Measurements from ENCODE around the gene APC2. TPM values are rescaled to one million over a fixed set of nuclear protein-coding genes. Genes with fewer than 3 reads are reported as not detected.

APC2 gene
- total RNA-seq, 1 experiment from 2014 or later, result 1.4 TPM

- peaks cover 2% of the 10 kb centered on the region; the same call in 1 of the 2 replicates for H3K4me1 Mint-ChIP-seq
- ChIA-PET CTCF (interaction anchor here (0.9 to 5.0 kb wide), 17 partner anchors 8 to 360 kb away, joined by 3 to 76 read pairs (median 7); partner anchors contain the start of gene REEP6), POLR2A (interaction anchor here (1.7 kb wide), 1 partner anchor 11 kb away, joined by 10 read pairs; no protein-coding TSS in a partner anchor)
- no peaks in the 10 kb centered on the region for H3K9me3 Mint-ChIP-seq
- H3K27me3 Mint-ChIP-seq (ENCODE audit: low read depth), result peaks cover 71% of the 10 kb centered on the region
- no peaks in the 10 kb centered on the region for H3K36me3 Mint-ChIP-seq
- TF ChIP-seq, protein P1, sequence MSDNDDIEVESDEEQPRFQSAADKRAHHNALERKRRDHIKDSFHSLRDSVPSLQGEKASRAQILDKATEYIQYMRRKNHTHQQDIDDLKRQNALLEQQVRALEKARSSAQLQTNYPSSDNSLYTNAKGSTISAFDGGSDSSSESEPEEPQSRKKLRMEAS (CRISPR knock-in tag; IDR thresholded peaks at IDR 0.05), result peak; percentile 73; the same call in 1 of the 2 replicates
- TF ChIP-seq IRF1 (CRISPR knock-in tag; IDR thresholded peaks at IDR 0.05), result no peak
- H3K27ac Mint-ChIP-seq, result no peak overlapping the region
- DNase-seq (ENCODE audit: low spot score), result peak; percentile 23
- H3K4me3 Mint-ChIP-seq, result peak overlapping the region; percentile 22; the same call in 1 of the 2 replicates
- ATAC-seq, result no peak
Observed at GRCh38 chr19:1466461-1467214, 16.7 kb downstream of the APC2 start.

DNA sequence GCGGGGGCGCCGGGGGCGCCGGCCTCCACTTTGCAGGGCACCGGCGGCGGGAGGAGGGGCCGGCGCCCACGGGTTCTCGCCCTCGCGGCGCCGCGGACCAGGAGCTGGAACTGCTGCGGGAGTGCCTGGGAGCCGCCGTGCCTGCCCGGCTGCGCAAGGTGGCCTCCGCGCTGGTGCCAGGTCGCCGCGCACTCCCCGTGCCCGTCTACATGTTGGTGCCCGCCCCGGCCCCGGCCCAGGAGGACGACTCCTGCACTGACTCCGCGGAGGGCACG, 17.2 kb downstream of the APC2 start:
- Mint-ChIP-seq H3K9me3 (no peaks in the 10 kb centered on the region), H3K27me3 (ENCODE audit: low read depth) (peaks cover 76% of the 10 kb centered on the region), H3K36me3 (no peaks in the 10 kb centered on the region), H3K4me1 (peaks cover 2% of the 10 kb centered on the region; the same call in 1 of the 2 replicates), H3K27ac (no peak overlapping the region), H3K4me3 (no peak overlapping the region)
- TF ChIP-seq FOXP1 (CRISPR knock-in tag; IDR thresholded peaks at IDR 0.05; ENCODE audit: borderline replicate concordance), result no peak
- TF ChIP-seq, protein P2, sequence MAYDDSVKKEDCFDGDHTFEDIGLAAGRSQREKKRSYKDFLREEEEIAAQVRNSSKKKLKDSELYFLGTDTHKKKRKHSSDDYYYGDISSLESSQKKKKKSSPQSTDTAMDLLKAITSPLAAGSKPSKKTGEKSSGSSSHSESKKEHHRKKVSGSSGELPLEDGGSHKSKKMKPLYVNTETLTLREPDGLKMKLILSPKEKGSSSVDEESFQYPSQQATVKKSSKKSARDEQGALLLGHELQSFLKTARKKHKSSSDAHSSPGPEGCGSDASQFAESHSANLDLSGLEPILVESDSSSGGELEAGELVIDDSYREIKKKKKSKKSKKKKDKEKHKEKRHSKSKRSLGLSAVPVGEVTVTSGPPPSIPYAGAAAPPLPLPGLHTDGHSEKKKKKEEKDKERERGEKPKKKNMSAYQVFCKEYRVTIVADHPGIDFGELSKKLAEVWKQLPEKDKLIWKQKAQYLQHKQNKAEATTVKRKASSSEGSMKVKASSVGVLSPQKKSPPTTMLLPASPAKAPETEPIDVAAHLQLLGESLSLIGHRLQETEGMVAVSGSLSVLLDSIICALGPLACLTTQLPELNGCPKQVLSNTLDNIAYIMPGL (CRISPR knock-in tag; IDR thresholded peaks at IDR 0.05), result peak; percentile 44; the same call in 1 of the 2 replicates
- no peak for TF ChIP-seq ZNF232 (CRISPR knock-in tag; IDR thresholded peaks at IDR 0.05)
- no peak for TF ChIP-seq ZNF317 (CRISPR knock-in tag; IDR thresholded peaks at IDR 0.05; ENCODE audit: borderline replicate concordance, low read depth)
- TF ChIP-seq OVOL2 (CRISPR knock-in tag; IDR thresholded peaks at IDR 0.05; ENCODE audit: borderline replicate concordance), result no peak
- TF ChIP-seq ESRRA (CRISPR knock-in tag; IDR thresholded peaks at IDR 0.05; ENCODE audit: borderline replicate concordance), result no peak
- TF ChIP-seq, protein P3, sequence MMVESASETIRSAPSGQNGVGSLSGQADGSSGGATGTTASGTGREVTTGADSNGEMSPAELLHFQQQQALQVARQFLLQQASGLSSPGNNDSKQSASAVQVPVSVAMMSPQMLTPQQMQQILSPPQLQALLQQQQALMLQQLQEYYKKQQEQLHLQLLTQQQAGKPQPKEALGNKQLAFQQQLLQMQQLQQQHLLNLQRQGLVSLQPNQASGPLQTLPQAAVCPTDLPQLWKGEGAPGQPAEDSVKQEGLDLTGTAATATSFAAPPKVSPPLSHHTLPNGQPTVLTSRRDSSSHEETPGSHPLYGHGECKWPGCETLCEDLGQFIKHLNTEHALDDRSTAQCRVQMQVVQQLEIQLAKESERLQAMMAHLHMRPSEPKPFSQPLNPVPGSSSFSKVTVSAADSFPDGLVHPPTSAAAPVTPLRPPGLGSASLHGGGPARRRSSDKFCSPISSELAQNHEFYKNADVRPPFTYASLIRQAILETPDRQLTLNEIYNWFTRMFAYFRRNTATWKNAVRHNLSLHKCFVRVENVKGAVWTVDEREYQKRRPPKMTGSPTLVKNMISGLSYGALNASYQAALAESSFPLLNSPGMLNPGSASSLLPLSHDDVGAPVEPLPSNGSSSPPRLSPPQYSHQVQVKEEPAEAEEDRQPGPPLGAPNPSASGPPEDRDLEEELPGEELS (CRISPR knock-in tag; IDR thresholded peaks at IDR 0.05), result no peak
- no peak for TF ChIP-seq SOX15 (CRISPR knock-in tag; IDR thresholded peaks at IDR 0.05)
- no peak for TF ChIP-seq ZNF263 (CRISPR knock-in tag; IDR thresholded peaks at IDR 0.05; ENCODE audit: low read depth)
- DNase-seq (ENCODE audit: low spot score) (no peak), ATAC-seq (no peak)
- POLR2A ChIA-PET, result no interaction called here
- CTCF ChIA-PET, result interaction anchor here (1.3 to 5.0 kb wide), 11 partner anchors 8 to 359 kb away, joined by 3 to 76 read pairs (median 9); partner anchors contain the start of gene REEP6

DNA sequence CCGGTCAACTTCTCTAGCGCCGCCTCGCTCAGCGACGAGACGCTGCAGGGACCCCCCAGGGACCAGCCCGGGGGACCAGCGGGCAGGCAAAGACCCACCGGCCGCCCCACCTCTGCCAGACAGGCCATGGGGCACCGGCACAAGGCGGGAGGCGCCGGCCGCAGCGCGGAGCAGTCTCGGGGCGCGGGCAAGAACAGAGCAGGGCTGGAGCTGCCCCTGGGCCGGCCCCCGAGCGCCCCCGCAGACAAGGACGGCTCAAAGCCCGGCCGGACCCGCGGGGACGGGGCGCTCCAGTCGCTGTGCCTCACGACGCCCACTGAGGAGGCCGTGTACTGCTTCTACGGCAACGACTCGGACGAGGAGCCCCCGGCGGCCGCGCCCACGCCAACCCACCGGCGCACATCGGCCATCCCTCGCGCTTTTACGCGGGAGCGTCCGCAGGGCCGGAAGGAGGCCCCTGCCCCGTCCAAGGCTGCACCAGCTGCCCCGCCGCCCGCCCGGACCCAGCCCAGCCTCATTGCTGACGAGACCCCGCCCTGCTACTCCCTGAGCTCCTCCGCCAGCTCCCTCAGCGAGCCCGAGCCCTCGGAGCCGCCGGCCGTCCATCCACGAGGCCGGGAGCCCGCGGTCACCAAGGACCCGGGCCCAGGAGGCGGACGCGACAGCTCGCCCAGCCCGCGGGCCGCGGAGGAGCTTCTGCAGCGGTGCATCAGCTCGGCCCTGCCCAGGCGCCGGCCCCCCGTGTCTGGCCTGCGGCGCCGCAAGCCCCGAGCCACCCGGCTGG, 17.8 kb downstream of the APC2 start:
- H3K4me3 Mint-ChIP-seq, result no peak overlapping the region
- H3K4me1 Mint-ChIP-seq, result peaks cover 2% of the 10 kb centered on the region; the same call in 1 of the 2 replicates
- ChIA-PET POLR2A (no interaction called here), CTCF (interaction anchor here (0.6 to 5.0 kb wide), 11 partner anchors 12 to 359 kb away, joined by 3 to 76 read pairs (median 9); partner anchors contain the start of genes APC2 and REEP6)
- H3K27me3 Mint-ChIP-seq (ENCODE audit: low read depth), result peaks cover 80% of the 10 kb centered on the region
- ATAC-seq (no peak), DNase-seq (ENCODE audit: low spot score) (peak; percentile 44)
- no peak overlapping the region for H3K27ac Mint-ChIP-seq
- TF ChIP-seq, protein P1 (CRISPR knock-in tag; IDR thresholded peaks at IDR 0.05), result peak; percentile 9; the same call in 1 of the 2 replicates
- TF ChIP-seq, protein P4, sequence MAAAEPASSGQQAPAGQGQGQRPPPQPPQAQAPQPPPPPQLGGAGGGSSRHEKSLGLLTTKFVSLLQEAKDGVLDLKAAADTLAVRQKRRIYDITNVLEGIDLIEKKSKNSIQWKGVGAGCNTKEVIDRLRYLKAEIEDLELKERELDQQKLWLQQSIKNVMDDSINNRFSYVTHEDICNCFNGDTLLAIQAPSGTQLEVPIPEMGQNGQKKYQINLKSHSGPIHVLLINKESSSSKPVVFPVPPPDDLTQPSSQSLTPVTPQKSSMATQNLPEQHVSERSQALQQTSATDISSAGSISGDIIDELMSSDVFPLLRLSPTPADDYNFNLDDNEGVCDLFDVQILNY (CRISPR knock-in tag; IDR thresholded peaks at IDR 0.05), result 0 out of 2 replicates have a peak, but pooled peaks have one; percentile 7
- TF ChIP-seq OVOL2 (CRISPR knock-in tag; IDR thresholded peaks at IDR 0.05; ENCODE audit: borderline replicate concordance) (no peak), PRDM15 (CRISPR knock-in tag; IDR thresholded peaks at IDR 0.05) (peak; percentile 78)
- no peaks in the 10 kb centered on the region for H3K36me3 Mint-ChIP-seq
- no peaks in the 10 kb centered on the region for H3K9me3 Mint-ChIP-seq

Measured in WTC11 (cell line).